Measurements from ENCODE around the gene SLC12A5.

SLC12A5 gene

GRCh38 chr20:46056970-46057855 lies 28.2 kb downstream of the SLC12A5 start:
- DNase-seq, result no peak

GRCh38 chr20:46057856-46058598 lies 29.0 kb downstream of the SLC12A5 start:
- DNase-seq, result no peak

- no peak for DNase-seq
Observed at GRCh38 chr20:46058599-46059281, 29.7 kb downstream of the SLC12A5 start.

GRCh38 chr20:46060301-46060881 lies 31.4 kb downstream of the SLC12A5 start:
- no peak for DNase-seq

DNA sequence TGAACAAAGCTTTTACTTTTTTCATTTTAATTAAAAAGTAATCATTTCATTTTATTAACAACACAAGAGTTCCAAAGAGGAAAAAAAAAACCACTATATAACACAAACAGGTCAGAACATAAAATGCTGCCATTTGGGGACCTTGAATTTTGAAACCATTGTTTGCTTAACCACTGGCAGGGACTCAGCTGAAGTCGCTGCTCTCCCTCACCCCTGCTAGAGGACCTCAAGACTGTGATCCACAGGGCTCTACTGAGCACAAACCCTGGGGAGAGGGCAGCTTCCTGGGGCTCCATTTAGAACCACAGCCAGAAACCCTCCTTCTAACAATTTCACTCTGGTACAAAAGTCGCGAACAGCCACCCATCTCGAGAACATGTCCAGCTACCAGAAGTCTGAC lies 32.0 kb downstream of the SLC12A5 start:
- no peak for DNase-seq

DNA sequence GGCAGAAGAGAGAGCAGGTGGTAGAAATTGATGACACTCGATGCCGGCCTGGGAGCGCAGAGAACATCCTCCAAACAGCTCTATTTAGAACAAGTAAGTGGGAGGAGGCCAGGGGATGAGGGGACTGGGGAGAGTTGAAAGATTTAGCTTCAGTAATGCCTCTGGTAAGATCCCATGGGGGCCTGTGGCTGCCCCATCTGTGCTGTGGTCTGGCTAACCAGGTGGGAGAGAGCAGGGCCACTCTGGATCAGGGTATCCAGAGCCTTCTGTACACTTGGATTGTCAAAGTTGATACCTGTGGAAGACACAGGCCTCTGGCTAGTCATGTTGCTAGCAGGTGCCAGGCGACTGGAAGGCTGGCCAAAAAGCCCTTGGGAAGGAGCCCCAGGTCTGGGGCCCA lies 33.1 kb downstream of the SLC12A5 start:
- no peak for DNase-seq

GRCh38 chr20:46062621-46063020 lies 33.6 kb downstream of the SLC12A5 start:
- no peak for DNase-seq

DNA sequence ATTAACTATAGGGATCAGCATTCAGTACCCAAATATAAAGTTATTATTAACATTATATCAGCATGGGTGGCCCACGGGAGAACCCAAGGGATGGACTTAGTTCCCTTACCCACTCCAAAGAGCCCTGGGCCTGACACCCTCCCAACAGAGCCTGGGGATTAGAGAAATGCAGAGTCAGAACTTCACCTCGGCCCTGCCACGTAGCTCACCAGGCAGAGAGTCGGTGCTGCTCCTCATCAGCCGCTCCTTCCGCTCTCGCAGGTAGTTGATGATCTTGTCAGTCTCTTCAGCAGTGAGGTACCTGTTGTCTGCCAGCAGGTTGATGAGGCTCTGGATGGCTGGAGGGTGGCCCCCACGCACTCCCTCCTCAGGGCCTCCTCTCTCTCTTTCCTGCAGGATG lies 34.1 kb downstream of the SLC12A5 start:
- DNase-seq, result no peak

DNA sequence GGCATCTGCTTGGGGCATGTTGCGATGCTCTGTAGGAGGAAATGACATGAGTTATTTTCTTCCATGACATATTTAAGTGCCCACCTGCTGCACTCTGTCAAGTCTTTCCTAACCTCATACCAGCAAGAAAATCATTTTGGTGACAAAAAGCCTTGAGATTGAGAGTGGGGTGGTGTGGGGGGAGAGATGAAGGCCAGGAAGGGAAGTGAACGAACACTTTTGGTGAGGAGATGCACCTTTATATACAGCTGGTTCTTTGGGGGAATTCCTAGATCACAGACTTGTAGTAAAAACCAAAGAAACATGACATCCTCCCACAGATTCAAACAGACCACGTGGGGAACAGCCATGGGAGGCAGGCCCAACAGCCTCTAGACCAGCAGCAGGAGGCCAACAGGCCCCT lies 34.6 kb downstream of the SLC12A5 start:
- no peak for DNase-seq

GRCh38 chr20:46065006-46065405 lies 36.0 kb downstream of the SLC12A5 start:
- no peak for DNase-seq

DNA sequence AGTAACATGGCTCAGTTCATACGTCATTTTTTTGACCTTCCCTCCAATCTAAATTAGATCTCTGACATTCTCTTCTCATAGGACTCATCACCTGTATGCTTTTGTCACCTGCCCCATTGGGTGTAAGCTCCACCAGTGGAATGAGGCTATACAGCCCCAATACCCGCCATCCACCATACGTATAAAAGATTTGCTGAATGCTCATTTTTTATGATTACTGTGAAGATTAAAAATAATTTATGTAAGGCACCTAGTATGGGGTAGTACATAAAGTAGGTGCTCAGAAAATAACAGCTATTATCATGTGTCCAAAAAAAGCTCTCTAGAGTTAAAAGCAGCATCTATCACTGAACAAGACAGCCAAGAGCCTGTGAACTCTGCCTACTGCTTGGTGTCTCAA lies 36.7 kb downstream of the SLC12A5 start:
- DNase-seq, result no peak

DNA sequence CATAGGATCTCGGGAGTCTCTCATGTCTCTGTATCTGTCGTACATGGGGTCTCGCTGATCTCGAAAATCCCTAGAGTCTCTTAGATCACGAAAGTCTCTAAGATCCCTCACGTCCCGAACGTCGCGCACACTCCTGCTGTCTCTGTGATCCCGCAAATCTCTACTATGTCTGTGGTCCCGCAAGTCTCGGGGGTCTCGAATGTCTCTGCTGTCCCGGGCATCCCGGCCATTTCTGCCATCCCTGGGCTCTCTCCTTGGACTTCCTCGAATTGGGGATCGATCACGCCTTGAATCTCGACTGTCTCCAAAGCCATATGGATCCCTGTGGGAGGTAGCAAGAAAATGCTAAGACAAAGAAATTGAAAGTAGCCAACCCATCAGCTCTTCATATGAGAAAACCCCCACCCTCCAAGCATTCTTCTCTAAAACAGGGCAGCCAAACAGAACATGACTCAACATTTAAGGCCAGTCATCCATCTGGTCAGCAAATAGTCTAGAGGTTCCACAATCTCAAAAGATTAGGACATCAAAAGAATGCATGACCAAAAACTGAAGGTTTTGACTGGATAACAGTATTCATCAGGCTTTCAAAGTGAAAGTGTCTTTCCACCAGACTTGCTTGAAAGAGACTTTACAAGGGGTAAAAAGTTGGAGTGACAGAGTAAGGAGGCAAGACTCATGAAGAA lies 41.3 kb downstream of the SLC12A5 start:
- DNase-seq, result no peak

- no peak for DNase-seq
Observed at GRCh38 chr20:46071573-46071972, 42.6 kb downstream of the SLC12A5 start.

GRCh38 chr20:46073024-46073423 lies 44.0 kb downstream of the SLC12A5 start:
- DNase-seq, result no peak

- DNase-seq, result no peak
Observed at GRCh38 chr20:46073443-46073842, 44.4 kb downstream of the SLC12A5 start.

DNA sequence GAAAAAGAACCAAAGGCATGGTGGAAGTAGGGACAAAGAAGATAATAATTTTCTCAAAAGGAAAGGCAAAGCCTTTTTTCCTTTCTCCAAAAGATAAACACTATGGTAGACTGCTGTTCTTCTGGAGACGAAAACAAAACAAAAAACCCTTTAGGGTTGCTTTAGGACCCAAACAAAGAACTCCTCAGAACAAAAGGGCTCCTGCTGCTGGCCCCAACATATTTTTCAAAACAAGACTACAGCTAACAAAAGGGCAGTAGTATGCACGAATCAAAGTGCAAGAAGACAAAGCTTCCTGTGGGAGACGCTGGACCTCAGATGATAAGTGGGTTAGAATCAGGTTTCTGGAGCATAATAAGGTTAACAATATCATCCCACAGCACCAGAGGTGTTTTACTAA lies 45.0 kb downstream of the SLC12A5 start:
- DNase-seq, result no peak

DNA sequence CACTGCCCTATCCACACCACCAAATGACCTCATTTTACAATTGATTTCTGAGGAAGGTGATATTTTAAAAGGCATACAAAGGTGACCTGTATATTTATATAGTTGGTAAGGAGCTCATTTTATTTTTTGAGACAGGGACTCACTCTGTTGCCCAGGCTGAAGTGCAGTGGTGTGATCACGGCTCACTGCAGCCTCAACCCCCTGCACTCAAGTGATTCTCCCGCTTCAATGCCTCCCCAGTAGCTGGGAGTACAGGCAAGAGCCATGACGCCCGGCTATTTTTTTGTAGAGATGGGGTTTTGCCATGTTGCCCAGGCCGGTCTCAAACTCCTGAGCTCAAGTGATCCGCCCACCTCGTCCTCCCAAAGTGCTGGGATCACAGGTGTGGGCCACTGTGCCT lies 47.8 kb downstream of the SLC12A5 start:
- DNase-seq, result no peak

DNA sequence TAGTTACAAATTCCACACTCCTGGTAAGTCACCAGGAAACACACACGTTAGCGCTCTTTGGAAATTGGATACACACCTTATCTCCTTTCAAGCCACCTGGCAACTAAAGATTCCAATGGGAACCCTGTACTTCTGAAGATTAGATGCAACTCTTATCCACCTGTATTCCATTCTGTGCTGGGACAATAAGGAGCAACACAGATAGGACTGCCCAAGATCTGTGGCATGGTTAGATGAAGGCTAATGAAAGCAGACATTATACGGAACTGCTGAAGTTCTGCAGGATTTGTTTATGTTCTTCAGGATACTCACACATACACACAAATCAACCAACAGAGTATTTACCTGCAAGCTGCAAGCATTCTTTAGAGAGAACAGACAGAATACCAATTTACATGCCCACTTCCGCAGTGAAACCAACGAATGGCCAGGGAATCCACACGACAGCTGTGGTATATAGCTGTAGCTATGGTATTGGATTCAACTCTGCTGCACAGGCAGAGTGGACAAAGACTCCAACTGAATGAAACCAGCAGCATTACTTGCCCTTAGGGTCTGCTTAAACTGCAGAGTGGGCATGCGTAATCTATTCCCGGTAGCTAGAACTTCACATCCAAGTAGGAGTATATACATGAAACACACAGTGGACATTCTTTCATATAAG lies 48.8 kb downstream of the SLC12A5 start:
- DNase-seq, result no peak

DNA sequence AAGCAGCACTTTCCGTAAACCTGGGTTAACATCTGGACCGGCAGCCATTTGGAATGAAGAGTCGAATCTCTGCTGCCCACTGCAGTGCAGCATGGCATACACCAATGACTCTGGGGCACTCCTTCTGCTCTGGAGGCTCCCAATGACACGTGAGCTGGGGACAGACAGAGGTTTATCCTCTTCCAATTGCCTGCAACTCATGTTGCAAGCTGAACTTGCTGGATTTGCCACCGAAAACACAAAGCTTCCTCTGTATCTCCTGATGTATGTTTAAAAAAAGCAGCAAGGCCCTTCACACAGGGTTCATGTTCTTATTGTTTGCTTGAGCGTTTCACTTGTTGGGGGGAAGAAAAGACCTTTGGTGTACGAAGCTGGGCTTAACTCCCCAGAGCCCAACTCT lies 49.9 kb downstream of the SLC12A5 start:
- no peak for DNase-seq

GRCh38 chr20:46081074-46081473 lies 52.1 kb downstream of the SLC12A5 start:
- DNase-seq, result no peak

DNA sequence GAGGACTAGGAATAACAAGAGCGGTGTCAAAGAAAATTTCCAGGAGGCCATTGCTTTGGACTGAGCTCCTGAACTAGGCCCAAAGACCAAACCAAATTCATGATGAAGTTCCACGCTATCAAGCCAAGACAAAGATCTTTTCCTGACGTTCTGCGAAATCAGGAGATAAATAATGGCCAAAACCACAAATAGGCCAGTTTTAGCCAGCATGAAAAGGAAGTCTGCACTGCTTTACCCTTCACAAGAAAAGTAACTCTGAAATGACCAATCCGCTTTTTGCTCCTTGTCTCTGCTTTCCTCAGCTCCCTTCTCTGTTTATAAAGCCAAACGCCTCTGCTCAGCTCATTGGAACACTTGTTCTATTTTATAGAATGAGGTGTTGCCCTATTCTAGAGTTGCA lies 54.1 kb downstream of the SLC12A5 start:
- DNase-seq, result no peak

DNA sequence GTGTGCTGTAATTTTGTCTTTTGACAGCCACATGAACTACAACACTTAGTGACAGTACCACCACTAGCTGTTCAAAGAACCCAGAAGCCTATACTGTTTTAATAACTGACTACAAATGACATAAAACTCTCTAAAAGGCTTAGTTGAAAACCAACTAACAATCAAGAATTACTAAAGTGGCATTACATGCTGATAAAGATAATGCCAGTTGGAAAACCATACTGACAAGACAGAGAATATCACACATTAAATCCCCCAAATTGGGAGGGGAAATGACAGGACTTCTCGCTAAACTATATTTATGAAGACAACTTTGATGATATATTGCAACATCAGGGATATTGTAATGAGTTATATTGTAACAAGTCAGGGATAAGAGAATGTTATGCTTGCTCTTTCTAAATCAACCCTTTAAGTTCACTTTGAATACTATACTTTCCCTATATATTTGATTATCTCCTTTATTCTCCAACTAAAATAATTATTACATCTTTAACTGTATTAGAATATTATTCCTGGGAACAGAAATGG lies 54.6 kb downstream of the SLC12A5 start:
- DNase-seq, result no peak

Measured in SW 1271 (cell line).